Activated T-cell treated with anti-CD3 and anti-CD28 coated beads, Interleukin-2, amount 50 U/mL, for 4 hours (primary cell): ENCODE data around the gene SMG9. TPM values are rescaled to one million over a fixed set of nuclear protein-coding genes. Genes with fewer than 3 reads are reported as not detected.

ENCODE experiments used
- ATAC-seq, 2 donors: fragments of 200-7000 bp; cut with Tn5 transposase; one replicate each; pipeline ENCODE4 v1.10.0; 2021
- DNase-seq: peaks from one replicate; pipeline ENCODE4 v3.0.0-alpha.2; 2020
- H3K27me3 Mint-ChIP-seq: one replicate; pipeline ENCODE4 v1.8.0; 2021; ENCODE audit warnings: low read depth, mixed read lengths
- H3K36me3 Mint-ChIP-seq: one replicate; pipeline ENCODE4 v1.8.0; 2022; ENCODE audit warnings: mixed read lengths; ENCODE audit not compliant: insufficient read depth
- H3K4me1 Mint-ChIP-seq: one replicate; pipeline ENCODE4 v1.8.0; 2021; ENCODE audit warnings: low read depth, mixed read lengths
- H3K4me3 Mint-ChIP-seq: one replicate; pipeline ENCODE4 v1.8.0; 2021; ENCODE audit warnings: mild to moderate bottlenecking, moderate library complexity, mixed read lengths
- H3K9me3 Mint-ChIP-seq: one replicate; pipeline ENCODE4 v1.8.0; 2021; ENCODE audit warnings: mixed read lengths
- total RNA-seq, 3 donors: library from RNA; stranded (reverse); gene quantifications; one replicate each; pipeline ENCODE4 v1.2.1, GENCODE V29; 2021

Gene SMG9
- total RNA-seq, 3 donors from 2014 or later: 102 to 114 (median 109) TPM

DNA sequence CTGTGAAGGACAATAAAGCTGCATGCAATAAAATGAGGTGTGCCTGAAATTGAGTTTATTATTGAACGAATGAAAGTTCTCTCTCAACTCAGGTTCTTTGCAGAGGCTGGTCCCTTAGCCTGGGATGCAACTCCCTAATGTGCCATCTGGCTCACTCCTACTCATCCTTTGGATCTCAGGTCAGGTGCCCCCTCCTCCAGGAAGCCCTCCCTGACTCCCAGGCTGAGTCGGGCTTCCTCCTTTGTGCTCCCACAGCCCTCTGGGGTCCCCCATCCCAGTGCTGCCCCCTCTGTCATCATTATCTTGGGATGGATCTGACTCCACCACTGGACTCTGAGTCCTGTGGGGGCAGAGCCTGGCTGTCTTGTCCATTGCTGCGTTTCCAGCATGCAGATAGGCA lies 41.6 kb downstream of the SMG9 start:
- ATAC-seq (no peak), DNase-seq (no peak)
- Mint-ChIP-seq H3K27me3 (peaks cover 13% of the 10 kb centered on the region), H3K36me3 (no peaks in the 10 kb centered on the region), H3K9me3 (peaks cover 8% of the 10 kb centered on the region), H3K4me3 (no peak overlapping the region), H3K4me1 (no peaks in the 10 kb centered on the region)

DNA sequence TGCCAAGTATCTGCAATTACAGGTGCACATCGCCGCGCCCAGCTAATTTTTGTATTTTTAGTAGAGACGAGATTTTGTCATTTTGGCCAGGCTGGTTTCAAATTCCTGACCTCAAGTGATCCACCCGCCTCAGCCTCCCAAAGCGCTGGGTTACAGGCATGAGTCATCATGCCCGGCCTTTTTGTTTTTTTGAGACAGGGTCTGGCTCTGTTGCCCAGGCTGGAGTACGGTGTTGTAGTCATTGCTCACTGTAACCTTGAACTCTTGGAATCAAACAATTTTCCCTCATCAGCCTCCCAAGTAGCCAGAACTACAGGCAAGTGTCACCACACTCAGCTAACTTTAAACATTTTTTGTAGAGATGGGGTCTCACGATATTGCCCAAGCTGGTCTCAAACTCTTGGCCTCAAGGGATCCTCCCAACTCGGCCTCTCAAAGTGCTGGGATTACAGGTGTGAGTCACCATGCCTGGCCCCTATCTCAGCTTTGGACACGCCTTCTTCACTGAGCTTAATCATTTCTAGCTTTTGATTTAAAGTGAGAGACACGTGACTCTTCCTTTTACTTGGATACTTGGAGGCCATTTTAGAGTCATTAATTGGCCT lies 42.9 kb downstream of the SMG9 start:
- ATAC-seq: no peak
- Mint-ChIP-seq H3K36me3 (no peaks in the 10 kb centered on the region), H3K9me3 (peaks cover 8% of the 10 kb centered on the region), H3K4me1 (no peaks in the 10 kb centered on the region), H3K27me3 (peaks cover 13% of the 10 kb centered on the region), H3K4me3 (no peak overlapping the region)
- DNase-seq: no peak

DNA sequence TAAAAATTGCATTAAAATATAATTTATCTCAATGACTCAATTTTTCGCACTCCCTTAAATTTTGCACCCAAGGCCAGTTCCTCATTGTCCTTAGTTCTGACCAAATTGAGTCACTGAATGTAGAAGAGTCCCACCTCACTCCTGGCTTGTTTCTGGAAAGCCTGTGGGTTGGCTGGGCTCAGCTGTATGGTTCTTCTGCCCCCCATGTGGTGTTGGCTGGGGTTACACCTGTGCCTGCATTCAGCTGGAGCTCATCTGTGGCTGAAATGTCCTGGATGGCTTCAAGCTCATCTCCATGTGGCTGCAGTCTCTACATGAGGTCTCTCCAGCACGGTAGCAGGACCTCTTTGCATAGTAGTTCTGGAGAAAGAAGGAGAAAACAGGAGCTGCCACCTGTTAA lies 46.0 kb downstream of the SMG9 start:
- no peak overlapping the region for H3K4me3 Mint-ChIP-seq
- H3K9me3 Mint-ChIP-seq: peaks cover 8% of the 10 kb centered on the region
- peaks cover 11% of the 10 kb centered on the region for H3K27me3 Mint-ChIP-seq
- no peaks in the 10 kb centered on the region for H3K36me3 Mint-ChIP-seq
- ATAC-seq (no peak), DNase-seq (no peak)
- no peaks in the 10 kb centered on the region for H3K4me1 Mint-ChIP-seq

DNA sequence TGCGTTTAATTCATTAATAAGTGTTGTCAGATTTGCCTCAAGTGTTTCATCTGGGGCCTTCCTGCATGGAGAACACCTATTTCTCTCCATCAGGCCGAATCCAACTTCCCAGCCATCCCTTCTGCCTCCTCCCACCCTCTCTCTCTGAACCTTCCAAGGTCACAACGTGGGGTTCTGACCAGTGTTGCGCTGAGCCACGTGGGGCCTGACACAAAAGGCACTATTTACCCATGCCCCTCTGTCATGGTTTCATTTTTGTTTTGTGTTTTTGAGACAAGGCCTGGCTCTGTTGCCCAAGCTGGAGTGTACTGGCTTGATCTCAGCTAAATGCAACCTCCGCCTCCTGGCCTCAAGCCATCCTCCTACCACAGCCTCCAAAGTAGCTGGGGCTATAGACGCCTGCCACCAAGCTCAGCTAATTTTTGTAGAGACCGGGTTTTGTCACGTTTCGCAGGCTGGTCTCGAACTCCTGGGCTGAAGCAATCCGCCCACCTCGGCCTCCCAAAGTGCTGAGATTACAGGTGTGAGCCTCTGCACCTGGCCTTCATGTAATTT lies 47.5 kb downstream of the SMG9 start:
- no peak for DNase-seq
- no peak overlapping the region for H3K4me3 Mint-ChIP-seq
- H3K27me3 Mint-ChIP-seq: peaks cover 8% of the 10 kb centered on the region
- no peaks in the 10 kb centered on the region for H3K36me3 Mint-ChIP-seq
- peaks cover 1% of the 10 kb centered on the region for H3K4me1 Mint-ChIP-seq
- H3K9me3 Mint-ChIP-seq: peaks cover 8% of the 10 kb centered on the region
- ATAC-seq: no peak

DNA sequence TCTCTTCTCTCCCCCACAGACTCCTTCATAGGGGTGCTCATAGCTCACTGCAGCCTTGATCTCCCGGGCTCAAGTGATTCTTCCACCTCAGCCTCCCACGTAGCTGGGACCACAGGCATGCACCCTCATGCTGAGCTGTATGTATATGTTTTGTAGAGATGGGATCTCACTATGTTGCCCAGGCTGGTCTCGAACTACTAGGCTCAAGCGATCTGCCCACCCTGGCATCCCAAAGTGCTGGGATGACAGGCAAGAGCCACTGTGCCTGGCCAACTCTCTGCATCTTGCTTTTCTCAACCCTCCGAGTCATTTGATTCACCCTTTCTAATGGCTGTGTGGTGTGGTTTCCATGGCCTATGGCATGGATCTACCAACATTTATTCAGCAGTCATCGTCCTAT lies 49.0 kb downstream of the SMG9 start:
- ATAC-seq: no peak
- DNase-seq: no peak
- H3K9me3 Mint-ChIP-seq: peaks cover 8% of the 10 kb centered on the region
- no peaks in the 10 kb centered on the region for H3K36me3 Mint-ChIP-seq
- peaks cover 9% of the 10 kb centered on the region for H3K4me1 Mint-ChIP-seq
- H3K4me3 Mint-ChIP-seq: no peak overlapping the region
- H3K27me3 Mint-ChIP-seq: peaks cover 6% of the 10 kb centered on the region

DNA sequence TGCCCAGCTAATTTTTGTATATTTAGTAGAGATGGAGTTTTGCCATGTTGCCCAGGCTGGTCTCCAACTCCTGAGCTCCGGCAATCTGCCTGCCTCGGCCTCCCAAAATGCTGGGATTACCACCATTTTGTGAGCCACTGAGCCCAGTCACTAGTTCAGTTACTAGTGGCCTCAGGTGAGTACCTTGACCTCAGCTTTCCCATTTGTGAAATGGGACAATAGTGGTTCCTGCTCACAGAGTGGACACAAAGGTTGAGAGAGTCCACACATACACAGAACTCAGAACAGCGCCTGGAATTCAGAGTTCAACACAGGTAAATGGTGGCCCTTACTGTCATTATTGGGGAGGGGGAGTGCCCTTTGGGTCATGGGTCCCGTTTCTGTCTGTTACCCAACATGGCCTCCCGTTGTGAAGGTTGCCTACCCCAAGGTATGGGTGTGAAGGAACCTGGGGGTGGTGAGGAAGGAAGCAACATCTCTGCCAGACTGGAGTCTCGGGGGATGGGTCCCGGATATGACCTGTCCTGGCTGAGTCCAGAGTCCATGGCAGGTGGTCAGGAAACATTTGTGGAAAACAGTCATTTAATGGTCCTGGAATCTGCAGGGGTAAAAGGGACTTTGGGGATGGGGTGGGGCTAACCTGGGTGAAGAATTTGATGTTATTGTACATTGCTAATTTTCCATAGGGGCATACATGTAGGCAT lies 50.6 kb downstream of the SMG9 start:
- Mint-ChIP-seq H3K9me3 (peaks cover 6% of the 10 kb centered on the region), H3K4me1 (peaks cover 20% of the 10 kb centered on the region), H3K4me3 (no peak overlapping the region), H3K27me3 (peaks cover 5% of the 10 kb centered on the region), H3K36me3 (no peaks in the 10 kb centered on the region)
- DNase-seq: no peak
- ATAC-seq: no peak

DNA sequence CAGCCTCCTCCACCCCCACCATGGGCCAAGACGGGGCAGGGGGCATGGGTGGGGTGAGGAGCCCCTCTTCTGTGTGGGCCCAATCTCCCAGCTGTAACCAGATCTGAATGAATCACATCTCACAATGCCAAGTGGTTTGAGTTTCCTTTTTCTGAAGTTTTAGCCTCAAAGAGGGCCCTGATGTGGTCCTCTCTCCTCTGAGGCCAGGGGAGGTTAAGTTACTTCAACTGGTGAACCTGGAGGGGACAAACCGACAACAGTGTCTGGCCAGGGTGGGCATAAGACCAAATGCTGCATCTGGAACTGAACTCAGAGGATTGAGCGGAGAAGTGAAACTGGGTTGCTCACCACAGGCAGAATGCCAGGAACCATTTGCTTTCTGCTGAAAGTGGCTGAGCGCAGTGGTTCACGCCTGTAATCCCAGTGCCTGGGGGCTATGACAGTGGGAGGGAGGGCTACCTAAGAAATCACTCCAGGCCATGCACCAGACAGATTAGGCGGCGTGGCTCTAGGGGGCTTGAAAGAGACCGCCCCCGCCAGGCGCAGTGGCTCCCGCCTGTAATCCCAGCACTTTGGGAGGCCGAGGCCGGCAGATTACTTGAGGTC lies 54.3 kb downstream of the SMG9 start:
- no peak for DNase-seq
- H3K9me3 Mint-ChIP-seq: peaks cover 3% of the 10 kb centered on the region
- H3K36me3 Mint-ChIP-seq: no peaks in the 10 kb centered on the region
- ATAC-seq: peak in 1 of 2 donors; percentile 23
- H3K4me1 Mint-ChIP-seq: peaks cover 20% of the 10 kb centered on the region
- H3K4me3 Mint-ChIP-seq: peak overlapping the region; percentile 80
- H3K27me3 Mint-ChIP-seq: peaks cover 17% of the 10 kb centered on the region

DNA sequence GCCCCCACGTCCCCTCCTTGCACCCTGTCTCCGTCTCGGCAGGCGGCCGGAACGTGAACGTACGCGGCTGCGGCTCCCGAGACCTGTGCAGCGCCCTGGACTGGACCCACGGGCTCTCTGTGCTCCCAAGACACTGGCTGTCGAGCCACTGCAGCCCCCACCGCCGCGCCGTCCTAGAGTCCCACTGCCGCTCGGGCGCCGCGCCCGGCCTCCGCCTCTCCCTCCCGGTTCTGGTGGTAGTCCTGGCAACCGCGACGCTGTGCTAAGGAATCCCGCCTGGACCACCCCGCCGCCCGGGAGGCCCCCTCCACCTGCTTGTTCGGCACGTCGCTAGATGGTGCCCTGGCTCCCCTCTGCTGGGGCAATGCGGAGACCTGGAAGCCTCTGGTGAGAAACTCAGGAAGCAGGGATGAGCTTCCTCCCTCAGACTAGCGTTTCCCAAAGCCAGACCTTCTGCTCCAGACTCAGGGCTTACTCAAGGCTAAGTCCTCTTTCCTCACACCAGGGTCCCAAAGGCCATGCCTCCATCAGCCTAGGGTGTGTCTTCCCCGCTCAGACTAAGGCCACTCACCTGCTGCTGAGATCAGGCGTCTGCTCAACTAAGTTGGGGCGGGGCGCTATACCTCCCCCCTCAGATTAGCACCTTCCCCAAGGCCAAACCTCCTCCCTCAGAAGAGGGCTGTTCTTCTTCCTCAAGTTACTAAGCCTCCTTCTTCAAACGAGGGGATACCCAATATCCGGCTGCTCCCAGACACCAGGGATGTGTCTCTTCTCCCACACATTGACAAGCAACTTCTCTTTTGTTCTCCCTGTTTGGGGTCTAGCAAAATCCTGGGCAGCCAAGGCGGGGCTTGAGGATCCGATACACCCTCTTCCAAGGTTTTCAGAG lies 55.0 kb downstream of the SMG9 start:
- peaks cover 17% of the 10 kb centered on the region for H3K27me3 Mint-ChIP-seq
- peaks cover 20% of the 10 kb centered on the region for H3K4me1 Mint-ChIP-seq
- peaks cover 3% of the 10 kb centered on the region for H3K9me3 Mint-ChIP-seq
- peak overlapping the region; percentile 80 for H3K4me3 Mint-ChIP-seq
- H3K36me3 Mint-ChIP-seq: no peaks in the 10 kb centered on the region
- ATAC-seq: peak in 1 of 2 donors; percentile 6
- DNase-seq: no peak

DNA sequence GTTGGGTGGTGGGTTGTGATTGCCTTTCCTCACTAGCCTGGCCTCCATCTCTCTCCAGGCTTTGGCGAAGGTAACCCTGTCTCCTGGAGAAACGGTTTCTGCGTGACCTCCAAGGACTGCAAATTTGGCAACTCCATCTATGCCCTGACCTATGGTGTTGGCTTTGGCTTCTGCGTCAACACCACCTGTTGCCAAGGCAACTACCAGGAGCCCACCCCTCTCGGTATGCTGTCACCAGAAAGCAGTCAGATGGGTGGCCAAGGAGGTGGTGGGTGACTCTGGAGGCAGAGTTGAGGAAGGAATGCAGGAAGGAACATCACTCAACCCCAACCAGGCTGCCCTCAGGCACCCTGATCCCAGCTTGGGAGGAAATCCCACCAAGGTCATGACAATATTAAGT lies 57.5 kb downstream of the SMG9 start:
- peaks cover 17% of the 10 kb centered on the region for H3K27me3 Mint-ChIP-seq
- H3K9me3 Mint-ChIP-seq: peaks cover 7% of the 10 kb centered on the region
- peaks cover 19% of the 10 kb centered on the region for H3K4me1 Mint-ChIP-seq
- no peak overlapping the region for H3K4me3 Mint-ChIP-seq
- no peak for DNase-seq
- no peaks in the 10 kb centered on the region for H3K36me3 Mint-ChIP-seq
- ATAC-seq: no peak

DNA sequence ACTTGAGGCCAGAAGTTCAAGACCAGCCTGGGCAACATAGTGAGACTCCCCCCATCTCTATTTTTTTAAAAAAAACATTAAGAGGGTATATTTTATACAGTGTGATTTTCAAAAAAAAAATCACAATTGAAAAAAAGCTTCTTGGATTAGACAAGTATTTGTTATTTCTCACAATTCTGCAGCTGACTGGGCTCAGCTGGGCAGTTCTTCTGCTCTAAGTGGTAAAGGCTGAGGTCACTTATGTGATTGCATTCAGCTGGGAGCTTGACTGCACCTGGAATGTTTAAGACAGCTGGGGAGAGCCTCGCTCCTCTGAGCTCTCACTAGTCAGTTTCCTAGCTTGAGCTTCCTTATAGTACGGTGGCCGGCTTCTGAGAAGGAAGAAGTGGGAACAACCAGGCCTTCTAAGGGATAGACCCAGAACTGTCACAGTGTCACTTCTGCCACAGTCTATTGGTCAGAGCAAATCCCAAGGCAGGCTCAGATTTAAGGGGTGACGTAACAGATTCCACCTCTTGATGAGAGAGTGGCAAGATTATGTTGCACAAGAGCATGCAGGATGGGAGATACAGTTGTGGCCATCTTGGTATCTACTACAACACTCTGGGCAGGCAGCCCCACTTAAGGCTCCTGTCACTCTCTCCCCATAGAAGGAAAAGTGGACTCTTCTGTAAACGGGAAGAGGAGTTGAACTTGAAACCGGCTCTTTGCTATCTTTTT lies 58.6 kb downstream of the SMG9 start:
- Mint-ChIP-seq H3K36me3 (no peaks in the 10 kb centered on the region), H3K9me3 (peaks cover 15% of the 10 kb centered on the region), H3K4me1 (peaks cover 15% of the 10 kb centered on the region), H3K27me3 (peaks cover 17% of the 10 kb centered on the region), H3K4me3 (no peak overlapping the region)
- ATAC-seq: no peak
- DNase-seq: no peak

DNA sequence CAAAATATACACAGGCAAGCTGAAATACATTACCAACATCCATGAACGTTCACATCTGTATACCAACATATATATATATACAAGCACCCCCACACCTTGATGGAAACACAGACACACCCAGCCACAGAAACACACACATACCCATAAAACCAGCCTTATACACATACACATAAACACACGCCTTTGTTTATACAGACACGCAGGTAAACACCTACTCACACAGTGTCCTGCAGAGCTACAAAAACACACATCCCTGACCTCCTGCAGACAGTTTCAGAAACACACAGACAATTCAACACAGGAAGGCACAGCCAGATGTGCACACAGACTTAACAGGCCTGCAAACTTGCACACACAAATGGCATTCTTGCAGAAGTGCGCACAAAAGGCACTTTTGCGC lies 60.2 kb downstream of the SMG9 start:
- no peak overlapping the region for H3K4me3 Mint-ChIP-seq
- DNase-seq: no peak
- peaks cover 12% of the 10 kb centered on the region for H3K27me3 Mint-ChIP-seq
- peaks cover 20% of the 10 kb centered on the region for H3K9me3 Mint-ChIP-seq
- no peaks in the 10 kb centered on the region for H3K36me3 Mint-ChIP-seq
- no peak for ATAC-seq
- no peaks in the 10 kb centered on the region for H3K4me1 Mint-ChIP-seq

DNA sequence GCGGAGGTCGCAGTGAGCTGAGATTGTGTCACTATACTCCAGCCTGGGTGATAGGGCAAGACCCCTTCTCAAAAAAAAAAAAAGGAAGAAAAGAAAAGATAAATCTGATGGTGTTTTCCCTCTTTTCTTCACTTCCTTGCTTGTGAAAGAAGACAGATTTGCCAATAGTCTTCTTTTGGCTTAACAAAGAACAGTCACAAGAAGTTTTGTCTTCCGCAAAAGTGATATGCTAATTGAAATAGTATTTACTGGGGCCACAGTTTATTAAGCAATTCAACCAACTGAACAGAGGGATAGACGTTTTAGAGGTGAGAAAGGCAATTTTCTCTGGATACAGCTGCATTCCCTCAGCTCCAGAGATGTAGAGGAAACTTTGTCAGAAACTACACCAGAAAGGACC lies 61.9 kb downstream of the SMG9 start:
- no peak overlapping the region for H3K4me3 Mint-ChIP-seq
- ATAC-seq (no peak), DNase-seq (no peak)
- peaks cover 20% of the 10 kb centered on the region for H3K9me3 Mint-ChIP-seq
- H3K4me1 Mint-ChIP-seq: no peaks in the 10 kb centered on the region
- H3K36me3 Mint-ChIP-seq: no peaks in the 10 kb centered on the region
- H3K27me3 Mint-ChIP-seq: peaks cover 3% of the 10 kb centered on the region

DNA sequence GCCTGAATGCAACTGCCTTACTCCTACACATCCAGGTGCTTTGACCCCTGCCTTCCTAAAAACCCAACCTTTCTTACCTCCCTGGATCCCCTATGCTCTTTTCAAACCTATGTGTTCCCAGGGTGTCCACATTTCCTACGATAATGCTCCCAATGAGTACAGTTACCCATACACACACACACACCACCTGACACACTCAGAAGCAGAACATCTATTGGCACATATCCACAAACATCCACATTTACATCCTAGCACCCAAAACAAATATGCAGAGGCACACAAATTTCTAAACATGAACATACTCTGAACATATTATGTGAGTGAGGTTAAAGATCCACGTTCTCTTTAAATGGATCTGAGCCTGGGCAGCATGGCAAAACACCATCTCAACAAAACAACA lies 62.4 kb downstream of the SMG9 start:
- no peaks in the 10 kb centered on the region for H3K4me1 Mint-ChIP-seq
- H3K36me3 Mint-ChIP-seq: no peaks in the 10 kb centered on the region
- no peak for ATAC-seq
- no peak for DNase-seq
- H3K4me3 Mint-ChIP-seq: no peak overlapping the region
- H3K9me3 Mint-ChIP-seq: peaks cover 20% of the 10 kb centered on the region
- H3K27me3 Mint-ChIP-seq: no peaks in the 10 kb centered on the region

DNA sequence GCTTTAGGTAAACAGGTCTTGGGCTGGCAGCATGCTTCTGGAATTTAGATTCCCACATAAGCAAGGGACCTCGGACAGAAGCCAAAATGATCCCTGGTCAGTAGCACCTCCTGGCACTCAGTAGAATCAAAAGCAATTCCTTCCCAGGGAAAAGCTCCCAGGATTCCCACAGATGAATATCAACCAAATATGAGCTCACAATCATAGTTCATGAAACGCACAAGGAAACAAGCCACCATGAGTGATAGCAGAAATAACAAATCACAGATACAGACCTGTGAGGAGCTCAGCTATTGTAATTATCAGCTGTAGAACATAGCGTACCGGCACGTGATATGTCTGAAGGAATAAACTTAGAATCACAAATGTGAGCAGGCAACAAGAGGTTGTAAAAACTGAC lies 63.0 kb downstream of the SMG9 start:
- ATAC-seq: no peak
- Mint-ChIP-seq H3K36me3 (no peaks in the 10 kb centered on the region), H3K27me3 (peaks cover 2% of the 10 kb centered on the region), H3K9me3 (peaks cover 20% of the 10 kb centered on the region), H3K4me3 (no peak overlapping the region), H3K4me1 (no peaks in the 10 kb centered on the region)
- no peak for DNase-seq
